Sigmoid colon (tissue), 3 donors: ENCODE measurements around the gene FAM241A.

Source experiments
- CTCF ChIP-seq, 4 experiments: fragments of 450-650 bp in 3 of 4; fragments of 200-600 bp in 1 of 4; IDR thresholded peaks; one replicate each; pipeline ENCODE4 v1.5.1; 2016 to 2019; ENCODE audit warnings: antibody characterized with exemption in 4 of 4, mild to moderate bottlenecking in 3 of 4, moderate library complexity in 2 of 4
- POLR2A ChIP-seq, 2 donors: fragments of 450-650 bp; IDR thresholded peaks; one replicate each; pipeline ENCODE4 v1.6.1; 2016; ENCODE audit warnings: antibody characterized with exemption in 2 of 2, mild to moderate bottlenecking in 2 of 2, moderate library complexity in 2 of 2

- TF ChIP-seq POLR2A (IDR thresholded peaks at IDR 0.05), result no peak
- TF ChIP-seq CTCF (IDR thresholded peaks at IDR 0.05), result no peak
Measured at GRCh38 chr4:112153211-112153791, 8.0 kb downstream of the FAM241A start.
